ENCODE data around the gene IDH1.

The IDH1 gene

DNA sequence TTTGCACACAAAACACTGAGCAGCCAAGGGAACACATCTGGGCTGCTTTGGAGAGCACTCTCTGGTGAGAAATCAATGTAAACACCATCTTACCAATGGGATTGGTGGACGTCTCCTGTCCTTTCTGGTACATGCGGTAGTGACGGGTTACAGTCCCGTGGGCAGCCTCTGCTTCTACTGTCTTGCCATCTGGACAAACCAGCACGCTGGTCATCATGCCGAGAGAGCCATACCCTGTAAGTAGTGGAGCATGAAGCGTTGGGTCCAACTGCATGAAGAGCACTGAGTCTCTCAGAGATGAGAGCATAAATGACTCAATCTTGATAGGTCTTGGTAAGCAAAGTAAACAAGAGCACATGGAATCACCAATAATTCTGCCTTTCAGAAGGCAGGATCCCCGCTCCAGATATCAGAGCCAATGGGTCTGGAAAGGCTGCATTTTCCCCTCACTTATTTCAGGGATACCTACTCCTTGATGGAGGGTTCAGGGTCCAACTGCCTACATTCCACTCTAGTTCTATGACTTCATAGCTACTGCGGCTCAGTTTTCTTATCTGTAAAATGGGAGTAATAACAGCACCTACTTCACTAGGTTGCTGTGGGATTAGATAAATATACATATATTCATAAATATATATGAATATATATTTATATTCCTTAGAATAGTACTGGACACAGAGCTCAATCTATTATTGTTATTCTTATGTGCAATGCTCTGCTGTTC, 14.9 kb downstream of the IDH1 start:
- in situ Hi-C loops (cut with MboI; ENCODE audit: low sequenced_read_pairs, unreplicated experiment) = no loop called here
- TF ChIP-seq, protein P1, sequence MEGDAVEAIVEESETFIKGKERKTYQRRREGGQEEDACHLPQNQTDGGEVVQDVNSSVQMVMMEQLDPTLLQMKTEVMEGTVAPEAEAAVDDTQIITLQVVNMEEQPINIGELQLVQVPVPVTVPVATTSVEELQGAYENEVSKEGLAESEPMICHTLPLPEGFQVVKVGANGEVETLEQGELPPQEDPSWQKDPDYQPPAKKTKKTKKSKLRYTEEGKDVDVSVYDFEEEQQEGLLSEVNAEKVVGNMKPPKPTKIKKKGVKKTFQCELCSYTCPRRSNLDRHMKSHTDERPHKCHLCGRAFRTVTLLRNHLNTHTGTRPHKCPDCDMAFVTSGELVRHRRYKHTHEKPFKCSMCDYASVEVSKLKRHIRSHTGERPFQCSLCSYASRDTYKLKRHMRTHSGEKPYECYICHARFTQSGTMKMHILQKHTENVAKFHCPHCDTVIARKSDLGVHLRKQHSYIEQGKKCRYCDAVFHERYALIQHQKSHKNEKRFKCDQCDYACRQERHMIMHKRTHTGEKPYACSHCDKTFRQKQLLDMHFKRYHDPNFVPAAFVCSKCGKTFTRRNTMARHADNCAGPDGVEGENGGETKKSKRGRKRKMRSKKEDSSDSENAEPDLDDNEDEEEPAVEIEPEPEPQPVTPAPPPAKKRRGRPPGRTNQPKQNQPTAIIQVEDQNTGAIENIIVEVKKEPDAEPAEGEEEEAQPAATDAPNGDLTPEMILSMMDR (IDR thresholded peaks at IDR 0.05; ENCODE audit: borderline replicate concordance, control extremely low read depth, extremely low read depth, insufficient read depth, missing control alignments) = no peak
- no peak for DNase-seq (ENCODE audit: low spot score)

DNA sequence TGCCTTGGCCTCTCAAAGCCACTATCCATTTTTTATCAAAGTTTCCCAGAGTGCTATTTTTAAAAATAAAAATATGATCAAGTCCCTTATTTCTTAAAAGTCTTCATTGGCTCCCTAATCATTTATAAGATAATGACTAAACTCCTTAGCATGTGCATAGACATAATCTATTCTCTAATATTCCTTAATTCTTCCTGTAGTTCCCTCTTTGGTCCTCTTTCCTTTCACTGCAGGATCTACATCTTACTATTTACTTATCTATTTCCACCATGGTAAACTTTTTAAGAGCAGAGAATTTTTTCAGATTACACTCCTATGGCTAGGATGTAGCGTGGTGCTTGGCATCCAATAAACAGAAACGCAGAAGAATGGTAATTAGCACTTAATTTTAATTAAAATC, 19.0 kb downstream of the IDH1 start:
- TF ChIP-seq, protein P1 (IDR thresholded peaks at IDR 0.05; ENCODE audit: borderline replicate concordance, control extremely low read depth, extremely low read depth, insufficient read depth, missing control alignments) = no peak
- in situ Hi-C loops (cut with MboI; ENCODE audit: low sequenced_read_pairs, unreplicated experiment) = no loop called here
- no peak for DNase-seq (ENCODE audit: low spot score)

DNA sequence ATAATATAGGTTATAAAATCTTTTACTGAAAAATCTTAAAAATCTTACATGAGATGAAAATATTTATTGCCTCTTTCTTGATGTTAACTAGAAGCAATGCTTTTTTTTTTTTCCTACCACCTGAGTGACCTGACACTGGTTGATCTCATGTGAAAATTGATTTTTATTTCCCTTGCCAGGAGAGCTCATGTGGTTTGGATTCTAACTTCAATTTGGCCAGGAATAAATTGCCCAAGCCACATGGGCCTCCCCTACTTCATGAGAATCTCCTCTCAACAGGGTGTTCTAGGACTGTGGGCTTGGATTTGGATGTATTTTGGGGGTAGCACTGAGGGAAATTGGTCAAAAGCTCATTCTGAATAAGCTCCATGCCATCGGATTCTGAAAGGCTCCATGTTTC, 20.1 kb downstream of the IDH1 start:
- TF ChIP-seq, protein P1 (IDR thresholded peaks at IDR 0.05; ENCODE audit: borderline replicate concordance, control extremely low read depth, extremely low read depth, insufficient read depth, missing control alignments) = no peak

DNA sequence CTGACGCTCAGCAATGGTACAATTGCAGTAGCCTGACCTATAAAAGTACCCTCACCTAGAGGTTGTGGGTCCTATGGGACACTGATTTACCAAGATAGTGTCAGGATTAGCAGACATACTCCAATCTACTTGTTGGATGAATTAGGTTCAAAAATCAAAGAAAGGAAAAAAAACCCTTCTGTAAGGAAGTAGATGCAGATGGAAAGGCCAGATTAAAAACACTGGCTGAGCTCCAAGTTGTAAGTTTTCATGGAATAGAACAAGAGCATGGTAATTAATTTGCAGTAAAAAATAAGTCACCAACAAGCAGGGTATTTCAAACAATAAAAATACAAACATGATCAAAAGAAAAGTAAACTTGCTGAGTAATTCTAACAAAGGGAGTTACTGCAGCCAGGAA, 26.4 kb downstream of the IDH1 start:
- DNase-seq (ENCODE audit: low spot score) = no peak
- in situ Hi-C loops (cut with MboI; ENCODE audit: low sequenced_read_pairs, unreplicated experiment) = no loop called here
- TF ChIP-seq, protein P1 (IDR thresholded peaks at IDR 0.05; ENCODE audit: borderline replicate concordance, control extremely low read depth, extremely low read depth, insufficient read depth, missing control alignments) = no peak

More for the DNA sequence above, 20.1 kb downstream of the IDH1 start:
- no peak for DNase-seq (ENCODE audit: low spot score)
- in situ Hi-C loops (cut with MboI; ENCODE audit: low sequenced_read_pairs, unreplicated experiment) = no loop called here

DNA sequence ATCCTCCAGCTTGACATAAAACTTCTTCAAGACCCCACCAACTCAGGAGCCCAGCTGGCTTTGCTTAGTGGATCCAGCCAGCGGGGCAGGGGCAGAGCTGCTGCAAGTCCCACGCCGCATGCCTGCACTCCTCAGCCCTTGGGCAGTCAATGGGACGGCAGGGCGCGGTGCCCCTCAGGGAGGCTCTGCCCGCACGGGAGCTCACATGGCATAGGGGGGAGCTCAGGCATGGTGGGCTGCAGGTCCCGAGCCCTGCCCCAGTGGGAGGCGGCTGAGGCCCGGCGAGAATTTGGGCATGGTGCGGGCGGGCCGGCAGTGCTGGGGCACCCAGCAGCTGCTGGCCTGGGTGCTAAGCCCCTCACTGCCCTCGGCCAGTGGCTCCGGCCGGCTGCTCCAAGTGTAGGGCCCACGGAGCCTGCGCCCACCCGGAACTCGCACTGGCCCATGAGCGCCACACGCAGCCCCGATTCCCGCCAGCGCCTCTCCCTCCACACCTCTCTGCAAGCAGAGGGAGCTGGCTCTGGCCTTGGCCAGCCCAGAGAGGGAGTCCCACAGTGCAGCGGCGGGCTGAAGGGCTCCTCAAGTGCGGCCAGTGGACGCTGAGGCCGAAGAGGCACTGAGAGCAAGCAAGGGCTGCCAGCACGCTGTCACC, 27.2 kb downstream of the IDH1 start:
- in situ Hi-C loops (cut with MboI; ENCODE audit: low sequenced_read_pairs, unreplicated experiment) = no loop called here
- TF ChIP-seq, protein P1 (IDR thresholded peaks at IDR 0.05; ENCODE audit: borderline replicate concordance, control extremely low read depth, extremely low read depth, insufficient read depth, missing control alignments) = no peak
- no peak for DNase-seq (ENCODE audit: low spot score)

DNA sequence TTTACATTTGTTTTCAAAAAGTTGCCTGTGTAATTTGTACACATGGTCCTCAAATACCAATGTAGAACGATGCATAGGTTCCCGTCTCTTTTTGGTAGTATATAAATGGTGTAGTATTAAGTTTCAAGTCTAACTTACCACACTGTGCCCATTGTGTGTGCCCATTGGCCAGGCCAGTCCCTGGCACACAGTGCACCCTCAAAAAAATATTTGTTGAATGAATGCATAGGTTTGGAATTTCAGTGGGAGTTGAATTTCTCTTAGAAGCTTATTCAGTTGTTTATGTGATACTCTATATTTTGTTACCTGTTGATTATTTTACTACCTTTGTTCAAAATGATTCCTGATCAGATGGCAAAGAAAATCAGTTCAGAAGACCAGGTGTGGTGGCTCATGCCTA, 30.1 kb downstream of the IDH1 start:
- no peak for DNase-seq (ENCODE audit: low spot score)
- in situ Hi-C loops (cut with MboI; ENCODE audit: low sequenced_read_pairs, unreplicated experiment) = no loop called here
- TF ChIP-seq, protein P1 (IDR thresholded peaks at IDR 0.05; ENCODE audit: borderline replicate concordance, control extremely low read depth, extremely low read depth, insufficient read depth, missing control alignments) = no peak

Measured in GM13976 (cell line).